ENCODE measurements around the gene CDK15.

Gene CDK15

DNA sequence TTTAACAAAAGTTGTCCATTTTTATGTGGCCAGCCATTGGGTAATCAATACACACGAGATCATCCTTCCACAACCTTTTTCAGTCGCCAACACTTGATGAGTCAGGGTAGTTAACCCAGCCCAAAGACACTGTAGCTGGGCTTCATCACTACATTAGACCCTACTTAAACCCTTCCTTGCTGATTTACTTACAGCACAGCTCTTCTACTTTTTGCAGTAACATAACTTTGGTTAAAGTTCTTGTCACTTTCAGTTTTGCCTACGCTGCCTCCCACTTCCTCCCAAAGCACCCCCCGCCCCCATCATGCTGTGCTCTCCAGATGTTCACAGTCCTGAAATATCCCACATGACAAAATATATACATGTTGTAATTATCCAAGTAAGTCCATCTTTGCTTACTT is 103.6 kb downstream of the CDK15 start:
- DNase-seq (ENCODE audit: low read depth): no peak

DNA sequence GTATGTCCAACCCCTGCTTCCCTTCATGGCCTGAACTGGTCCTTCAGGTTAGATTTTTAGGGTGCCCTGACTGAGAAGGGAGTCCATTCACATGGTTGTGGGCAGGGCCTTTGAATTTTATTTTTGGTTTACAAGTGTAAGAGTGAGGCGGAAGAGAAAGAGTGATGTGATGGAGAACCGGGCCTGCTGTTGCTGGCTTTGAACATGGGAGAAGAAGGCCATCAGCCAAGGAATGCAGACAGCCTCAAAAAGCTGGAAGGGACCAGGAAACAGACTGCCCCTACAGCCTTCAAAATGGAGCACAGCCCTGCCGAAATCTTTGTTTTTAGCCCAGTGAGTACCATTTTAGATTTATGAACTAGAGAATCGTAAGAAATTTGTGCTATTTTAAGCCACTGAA is 105.0 kb downstream of the CDK15 start:
- DNase-seq (ENCODE audit: low read depth): no peak

DNA sequence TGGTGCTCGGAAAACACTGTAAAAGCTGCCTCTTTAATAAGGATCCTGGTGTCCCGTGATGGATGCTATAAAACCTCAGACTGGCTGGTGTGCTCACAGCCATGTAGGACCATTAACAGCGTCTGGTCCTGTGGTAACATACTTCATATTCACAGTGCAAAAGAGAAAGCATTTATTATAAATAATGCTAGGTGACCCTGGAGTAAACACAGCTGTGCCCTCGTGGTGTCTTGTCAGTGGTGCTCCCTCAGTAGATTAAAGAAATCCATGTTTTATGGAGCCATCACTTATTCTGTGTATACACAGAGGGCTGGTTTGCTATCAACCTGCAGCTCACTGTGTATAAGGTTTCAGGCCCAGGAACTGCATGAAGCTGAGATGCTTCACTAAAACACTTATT is 106.9 kb downstream of the CDK15 start:
- DNase-seq (ENCODE audit: low read depth): no peak

DNA sequence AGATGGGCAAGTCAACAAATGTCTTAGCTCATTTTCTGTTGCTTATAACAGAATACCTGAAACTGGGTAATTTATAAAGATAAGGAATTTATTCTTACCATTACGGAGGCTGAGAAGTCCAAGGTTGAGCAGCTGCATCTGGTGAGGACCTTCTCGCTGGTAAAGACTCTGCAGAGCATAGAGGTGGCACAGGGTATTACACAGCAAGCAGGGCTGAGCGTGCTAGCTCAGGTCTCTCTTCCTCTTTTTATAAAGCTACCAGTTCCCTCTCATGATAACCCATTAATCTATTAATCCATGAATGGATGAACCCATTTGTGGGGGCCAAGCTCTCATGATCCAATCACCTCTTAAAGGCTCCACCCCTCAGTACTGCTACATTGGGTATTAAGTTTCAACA is 109.1 kb downstream of the CDK15 start:
- DNase-seq (ENCODE audit: low read depth): no peak

DNA sequence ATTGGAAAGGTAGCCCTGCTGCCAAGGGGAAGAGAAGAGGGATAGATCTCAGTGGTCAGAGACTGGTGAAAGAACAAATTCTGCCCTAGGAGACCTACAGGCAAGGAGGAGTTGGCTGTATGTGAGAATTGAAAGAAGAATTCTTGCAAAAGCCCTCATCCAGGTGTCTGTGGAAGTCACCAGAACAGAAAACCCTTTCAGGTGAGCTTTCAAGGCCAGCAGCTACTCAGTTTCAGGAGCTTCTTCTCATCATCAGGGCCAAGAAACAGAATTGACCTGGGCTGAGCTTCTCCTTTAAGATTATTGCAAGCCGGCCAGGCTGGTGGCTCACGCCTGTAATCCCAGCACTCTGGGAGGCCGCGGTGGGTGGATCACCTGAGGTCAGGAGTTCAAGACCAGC is 110.2 kb downstream of the CDK15 start:
- DNase-seq (ENCODE audit: low read depth): no peak

DNA sequence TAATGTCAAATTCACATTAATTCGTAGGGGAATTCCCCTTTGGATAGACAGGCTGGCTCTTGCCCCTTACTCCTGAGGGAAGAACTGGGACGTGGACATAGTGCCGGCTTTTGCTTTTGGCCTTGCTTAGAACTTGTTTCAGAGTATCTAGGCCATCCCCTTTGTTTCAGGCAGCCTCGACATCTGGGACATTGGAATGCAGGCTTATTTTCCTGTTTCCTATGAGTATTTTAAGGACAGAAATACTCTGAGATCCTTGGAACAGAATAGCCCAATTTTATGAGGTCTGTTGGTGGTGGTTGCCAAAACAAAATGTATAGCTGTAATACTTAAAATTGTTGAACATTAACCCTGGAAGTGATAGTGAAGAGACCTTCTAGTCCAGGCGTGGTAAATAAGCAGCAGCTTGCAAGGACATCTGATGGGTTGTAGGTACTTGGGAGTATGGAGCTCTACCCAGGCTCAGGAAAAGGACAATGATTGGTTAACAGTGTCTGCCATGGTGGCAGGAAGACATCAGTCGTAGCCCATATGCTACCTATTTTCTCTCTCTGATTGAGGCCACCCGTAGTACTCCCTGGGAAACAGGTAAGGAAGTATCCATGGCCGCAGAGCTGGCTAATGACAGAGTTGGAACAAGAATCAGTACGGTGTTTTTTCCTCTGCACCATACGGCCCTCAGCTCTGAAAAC is 112.4 kb downstream of the CDK15 start:
- no peak for DNase-seq (ENCODE audit: low read depth)

DNA sequence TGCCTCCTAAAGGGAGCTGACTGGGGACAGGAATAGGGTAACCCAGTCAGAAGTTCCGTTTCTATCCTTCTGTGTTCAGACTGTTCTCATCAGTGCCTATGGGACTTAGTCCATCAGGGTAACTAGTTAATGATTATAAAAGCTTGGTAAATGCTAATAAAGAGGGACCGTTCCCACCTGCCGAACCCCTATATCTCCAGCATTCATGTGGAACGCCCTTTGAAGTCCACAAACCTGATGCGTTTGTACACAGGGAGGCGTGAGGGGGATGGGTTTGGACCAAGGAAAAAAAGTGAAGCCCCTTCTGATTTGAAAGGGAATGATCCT is 112.9 kb downstream of the CDK15 start:
- no peak for DNase-seq (ENCODE audit: low read depth)

DNA sequence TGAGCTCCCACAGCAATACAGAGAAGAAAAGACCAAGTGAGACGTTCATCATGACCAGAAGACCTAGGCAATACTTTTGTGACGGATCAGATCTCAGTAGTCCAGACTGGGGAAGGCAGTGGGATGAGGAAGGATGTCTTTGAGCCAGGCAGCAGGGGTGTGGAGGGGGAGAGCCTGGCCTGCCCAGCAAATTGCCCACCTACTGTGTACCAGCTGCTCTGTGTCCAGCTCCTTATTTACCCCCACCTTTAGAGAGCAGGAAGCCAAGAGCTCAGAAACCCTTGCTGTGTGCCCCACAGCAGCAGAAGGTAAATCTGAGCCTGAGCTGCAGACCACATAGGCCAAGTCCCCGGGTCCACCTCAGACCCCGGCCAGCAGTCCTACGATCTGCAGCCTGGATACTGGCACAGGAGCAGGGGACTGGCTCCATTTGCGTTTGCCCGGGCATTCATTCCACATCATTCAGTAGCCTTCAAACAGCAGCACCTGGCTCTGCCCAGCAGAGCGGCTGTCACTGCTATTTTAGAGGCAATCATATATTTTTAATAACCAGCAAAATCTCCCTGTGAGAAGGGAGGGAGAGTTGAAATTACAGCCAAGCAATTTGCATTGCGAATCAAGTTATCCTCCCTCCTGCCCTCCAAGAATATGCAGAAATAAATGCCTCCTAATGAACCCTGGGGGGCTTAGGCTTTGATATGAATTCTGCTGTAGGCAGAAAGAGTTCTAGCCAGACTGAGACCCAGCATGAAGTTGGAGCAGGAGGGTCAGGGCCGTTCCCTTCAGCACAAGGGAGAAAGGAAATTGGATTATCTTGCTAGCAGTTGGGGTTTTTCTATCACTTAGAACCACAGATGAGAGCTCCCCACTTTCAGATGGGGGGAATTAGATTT is 117.3 kb downstream of the CDK15 start:
- DNase-seq (ENCODE audit: low read depth): no peak

DNA sequence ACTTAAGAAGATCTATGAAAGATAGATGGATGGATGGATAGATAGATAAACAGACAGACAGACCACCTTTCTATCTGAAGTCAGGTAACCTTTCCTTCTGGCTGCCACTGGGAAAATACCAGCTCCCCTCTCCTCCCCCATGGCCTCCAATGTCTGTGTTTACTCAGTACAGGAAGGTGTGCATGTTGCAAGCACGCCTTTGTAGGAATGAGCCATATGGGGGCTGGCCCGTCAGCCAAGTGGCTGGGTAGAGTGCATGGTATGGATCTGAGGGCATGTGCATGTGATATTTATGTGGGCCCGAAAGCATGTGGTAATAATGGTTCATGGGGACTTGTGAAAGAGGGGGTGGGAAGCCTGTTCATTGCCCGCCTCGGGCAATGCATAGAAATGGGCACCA is 118.1 kb downstream of the CDK15 start:
- DNase-seq (ENCODE audit: low read depth): no peak

DNA sequence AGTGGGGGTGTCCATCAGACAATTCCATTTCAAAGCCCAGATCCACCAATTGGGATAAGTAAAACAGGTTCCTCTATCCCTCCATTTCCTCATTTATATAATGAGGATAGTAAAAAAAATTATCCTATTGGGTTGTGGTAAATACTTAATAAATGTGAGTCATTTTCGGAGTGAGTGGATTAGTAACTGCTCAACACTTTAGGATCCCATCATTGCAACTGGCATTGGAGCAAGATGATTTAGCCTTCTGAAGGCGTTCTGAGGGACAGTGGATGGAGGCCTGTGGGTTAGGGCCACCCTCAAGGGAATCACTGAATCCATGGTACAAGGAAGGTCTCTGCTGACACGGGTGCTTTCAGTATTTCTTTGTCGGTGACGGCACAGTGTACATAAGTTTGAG is 118.7 kb downstream of the CDK15 start:
- DNase-seq (ENCODE audit: low read depth): no peak

DNA sequence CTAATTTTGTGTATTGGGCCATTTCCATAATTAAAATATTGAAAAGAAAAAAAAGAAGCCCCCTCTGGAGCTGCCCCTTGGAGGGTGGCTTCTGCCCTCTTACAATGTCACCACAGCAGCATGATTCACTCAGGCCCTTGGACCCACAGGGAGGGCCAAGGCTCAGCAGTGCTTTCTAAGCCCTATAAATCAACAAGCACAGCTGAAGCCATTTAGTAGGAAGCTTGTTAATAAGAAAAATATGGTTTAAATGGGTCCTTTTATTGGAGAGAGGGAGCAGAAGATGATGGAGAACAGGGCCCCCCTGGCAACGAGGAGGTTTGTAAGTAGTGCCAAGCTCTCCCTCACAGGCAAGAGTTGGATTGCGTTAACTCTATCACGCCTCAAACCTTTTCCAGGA is 119.7 kb downstream of the CDK15 start:
- no peak for DNase-seq (ENCODE audit: low read depth)

DNA sequence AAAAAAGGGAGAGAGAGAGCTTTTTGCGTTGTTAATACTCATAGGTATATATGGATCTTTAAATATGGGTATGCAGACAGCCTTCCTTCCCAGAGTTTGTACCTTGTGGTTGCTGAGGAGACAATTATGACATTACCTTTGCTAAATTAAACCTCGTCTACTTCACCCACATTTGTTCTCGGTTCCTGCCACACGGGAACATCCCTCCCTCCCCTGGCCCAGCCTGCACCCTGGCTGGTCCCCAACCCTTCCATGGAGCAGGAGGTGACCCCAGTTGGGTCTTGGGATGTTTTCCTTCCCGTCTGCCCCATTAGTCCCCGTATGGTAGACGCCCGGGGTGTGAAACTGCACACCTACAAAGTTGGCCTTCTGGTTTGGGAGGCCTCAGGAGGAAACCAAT is 122.0 kb downstream of the CDK15 start:
- no peak for DNase-seq (ENCODE audit: low read depth)

DNA sequence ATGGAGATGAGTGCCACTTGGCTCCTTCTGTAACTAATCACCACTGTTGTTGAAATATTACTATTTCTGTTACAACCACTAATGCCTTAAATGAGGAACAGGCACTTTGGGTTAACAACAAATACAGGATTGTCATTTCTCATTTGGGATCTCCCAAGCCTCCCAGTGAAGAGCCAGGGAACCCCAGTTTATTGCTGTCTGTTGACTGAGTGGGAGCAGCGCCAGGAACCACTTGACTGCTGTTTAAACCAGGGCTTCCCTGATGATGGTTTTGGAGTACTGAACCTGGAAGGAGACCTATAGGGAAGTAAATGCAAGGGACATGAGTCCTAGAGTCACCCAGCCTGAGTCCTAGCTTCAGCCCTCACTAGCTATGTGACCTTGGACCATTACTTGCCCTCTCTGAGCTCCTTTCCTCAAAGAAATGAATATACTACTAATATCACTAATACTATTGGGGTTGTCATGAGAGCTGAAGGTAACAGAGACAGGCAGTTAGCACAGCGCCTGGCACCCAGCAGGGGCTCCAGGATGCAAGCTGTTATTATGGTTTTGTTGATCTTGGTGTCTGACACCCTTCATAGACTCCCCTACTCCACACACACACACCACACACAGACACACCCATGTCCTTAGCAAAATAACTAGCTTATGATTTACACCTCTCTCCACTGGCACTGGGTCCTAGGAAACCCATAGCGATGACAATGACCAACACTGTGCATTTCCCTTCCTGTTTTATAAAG is 123.1 kb downstream of the CDK15 start:
- DNase-seq (ENCODE audit: low read depth): no peak

DNA sequence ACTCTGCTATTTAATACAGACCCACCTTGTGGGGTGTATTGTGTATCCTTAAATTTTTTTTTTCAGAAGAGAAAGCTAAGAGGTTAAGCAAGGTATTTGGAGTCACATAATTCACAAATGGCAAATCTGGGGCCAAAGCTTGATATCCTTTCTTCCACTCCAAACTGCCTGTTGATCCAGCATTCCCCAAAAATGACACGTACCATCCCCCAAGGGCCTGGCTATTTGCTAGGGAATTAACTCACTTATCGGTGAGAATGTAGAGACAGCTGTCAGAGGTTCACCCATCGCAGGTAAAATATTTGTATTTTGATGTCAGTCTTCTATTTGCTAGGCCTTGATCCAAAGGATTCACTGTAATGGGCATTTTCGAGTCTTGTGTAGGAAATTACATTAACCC is 123.7 kb downstream of the CDK15 start:
- no peak for DNase-seq (ENCODE audit: low read depth)

DNA sequence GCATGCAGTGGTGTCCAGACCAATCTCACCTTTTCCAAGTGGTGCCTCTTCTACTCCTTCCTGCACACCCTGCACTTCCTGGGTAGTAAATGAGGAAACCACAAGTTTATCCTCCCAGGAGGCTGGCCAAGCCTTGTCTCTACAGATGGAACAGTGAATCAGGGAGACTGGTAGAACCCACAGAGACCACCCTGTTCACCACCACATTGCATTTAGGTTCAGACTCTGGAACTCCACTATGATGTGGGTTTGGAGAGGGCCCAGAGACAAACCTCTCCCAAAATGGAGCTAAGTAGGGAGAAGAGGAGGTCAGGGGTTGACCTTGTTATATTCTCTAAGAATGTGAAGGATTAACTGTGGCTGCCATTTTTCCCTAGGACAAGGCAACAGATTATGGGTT is 124.5 kb downstream of the CDK15 start:
- DNase-seq (ENCODE audit: low read depth): no peak

DNA sequence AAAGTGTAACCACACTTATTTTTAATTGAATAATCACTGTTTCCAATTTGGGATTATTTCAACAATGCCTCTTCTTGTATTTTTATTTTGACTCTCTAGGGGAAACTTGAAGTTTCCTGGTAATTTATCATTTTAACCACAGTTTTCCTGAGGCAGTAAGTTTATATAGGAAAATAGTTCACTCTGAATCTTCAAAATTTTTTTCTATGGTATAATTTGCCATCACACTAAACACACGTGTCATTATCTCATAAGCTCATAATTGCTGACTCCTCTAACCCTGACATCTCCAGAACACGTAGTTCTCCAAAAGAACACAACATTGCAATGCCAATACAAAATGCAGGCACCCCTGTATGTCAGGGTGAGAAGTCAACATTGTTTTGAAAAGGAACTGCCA is 125.1 kb downstream of the CDK15 start:
- no peak for DNase-seq (ENCODE audit: low read depth)

DNA sequence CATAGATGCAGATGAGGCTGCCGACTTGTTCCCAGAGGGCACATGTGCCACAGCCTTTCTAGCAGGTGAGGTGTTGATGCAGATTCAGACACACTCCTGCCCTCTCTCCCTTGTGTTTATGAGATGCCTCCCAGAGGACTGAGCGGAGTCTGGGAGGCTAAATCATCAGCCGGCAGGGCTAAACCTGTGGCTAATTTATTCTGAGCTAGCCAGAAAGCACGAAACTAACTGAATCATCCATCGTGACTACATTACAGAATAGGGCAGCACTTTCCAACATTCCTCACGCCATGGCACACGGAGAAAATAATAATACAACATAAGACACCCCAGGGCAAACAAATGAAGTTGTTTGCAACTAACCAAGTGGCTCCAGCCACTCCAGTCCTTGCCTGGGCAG is 125.6 kb downstream of the CDK15 start:
- DNase-seq (ENCODE audit: low read depth): no peak

DNA sequence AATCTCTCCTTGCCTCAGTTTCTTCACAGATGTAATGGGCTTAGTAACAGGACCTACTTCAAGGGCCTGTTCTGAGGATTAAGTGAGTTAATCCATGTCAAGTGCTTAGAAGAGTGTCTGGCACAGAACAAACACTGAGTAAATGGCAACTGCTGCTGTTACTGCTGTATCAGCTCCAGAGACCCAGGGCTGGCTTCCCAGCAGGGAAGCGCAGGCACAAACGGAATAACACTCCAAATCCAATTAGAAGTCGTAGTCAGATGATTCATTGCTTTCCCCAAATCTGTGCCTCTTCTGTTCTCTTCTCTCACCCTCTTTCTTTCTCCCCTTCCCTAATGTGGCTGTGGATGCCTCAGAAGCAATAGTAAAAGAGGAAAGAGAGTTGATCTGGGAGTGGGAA is 126.2 kb downstream of the CDK15 start:
- DNase-seq (ENCODE audit: low read depth): no peak

DNA sequence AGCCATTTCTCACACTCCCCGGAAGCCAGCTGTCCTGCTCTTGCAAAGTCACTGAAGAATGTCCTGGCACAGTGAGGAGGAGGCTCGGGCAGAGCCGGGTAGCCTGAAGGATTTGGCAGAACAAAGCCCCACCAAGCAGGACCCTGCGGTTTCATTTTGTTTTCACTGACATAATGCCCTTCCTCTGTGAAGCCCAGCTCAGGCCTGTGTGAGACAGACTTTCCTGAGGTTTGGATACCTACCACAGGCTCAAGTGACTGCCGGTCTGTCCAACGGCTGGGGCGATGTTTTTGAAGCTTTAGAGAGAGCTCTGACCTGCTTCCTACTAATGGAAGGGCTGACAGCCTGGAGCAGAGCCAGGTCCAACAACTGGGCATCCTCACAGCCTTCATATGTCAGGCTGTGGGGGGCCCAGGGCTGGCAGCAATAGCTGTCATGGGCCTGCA is 127.5 kb downstream of the CDK15 start:
- no peak for DNase-seq (ENCODE audit: low read depth)

DNA sequence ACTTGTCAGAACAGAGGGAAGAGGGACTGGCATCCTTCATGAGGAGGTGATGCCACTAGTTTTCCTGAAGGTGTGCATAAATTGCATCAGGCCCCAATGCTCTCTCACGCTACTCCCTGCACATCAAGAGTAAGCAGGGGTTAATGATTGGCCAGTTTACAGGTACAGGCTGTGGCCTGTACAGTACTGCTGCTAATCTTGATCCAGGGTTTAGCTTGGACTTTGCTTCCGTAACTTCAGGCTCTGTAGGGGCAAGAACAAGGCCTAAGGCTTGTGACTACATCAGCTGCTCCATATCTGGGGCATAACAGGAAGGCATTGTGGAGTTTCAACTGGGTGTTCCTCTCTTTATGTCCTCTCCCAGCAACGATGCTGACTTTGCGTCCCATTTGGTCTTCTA is 130.5 kb downstream of the CDK15 start:
- DNase-seq (ENCODE audit: low read depth): no peak

DNA sequence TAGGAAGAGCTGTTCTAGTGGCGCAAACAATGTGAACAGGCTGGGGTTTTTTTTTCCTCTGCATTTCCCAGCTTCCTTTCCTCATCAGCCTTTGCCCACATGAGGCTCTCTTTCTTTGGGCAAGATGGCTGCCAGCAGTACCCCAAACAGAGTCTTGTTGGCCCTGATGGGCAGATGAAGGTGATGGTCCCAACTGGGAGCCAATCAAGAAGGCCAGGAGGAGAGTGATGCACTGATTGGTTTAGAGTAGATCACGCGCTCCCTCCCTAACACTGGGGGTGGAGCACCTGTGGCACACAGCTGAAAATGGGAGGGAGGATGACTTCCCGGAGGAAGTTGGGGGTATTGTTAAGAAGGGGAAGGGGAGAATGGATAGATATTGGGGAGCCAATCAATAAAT is 131.0 kb downstream of the CDK15 start:
- DNase-seq (ENCODE audit: low read depth): no peak

DNA sequence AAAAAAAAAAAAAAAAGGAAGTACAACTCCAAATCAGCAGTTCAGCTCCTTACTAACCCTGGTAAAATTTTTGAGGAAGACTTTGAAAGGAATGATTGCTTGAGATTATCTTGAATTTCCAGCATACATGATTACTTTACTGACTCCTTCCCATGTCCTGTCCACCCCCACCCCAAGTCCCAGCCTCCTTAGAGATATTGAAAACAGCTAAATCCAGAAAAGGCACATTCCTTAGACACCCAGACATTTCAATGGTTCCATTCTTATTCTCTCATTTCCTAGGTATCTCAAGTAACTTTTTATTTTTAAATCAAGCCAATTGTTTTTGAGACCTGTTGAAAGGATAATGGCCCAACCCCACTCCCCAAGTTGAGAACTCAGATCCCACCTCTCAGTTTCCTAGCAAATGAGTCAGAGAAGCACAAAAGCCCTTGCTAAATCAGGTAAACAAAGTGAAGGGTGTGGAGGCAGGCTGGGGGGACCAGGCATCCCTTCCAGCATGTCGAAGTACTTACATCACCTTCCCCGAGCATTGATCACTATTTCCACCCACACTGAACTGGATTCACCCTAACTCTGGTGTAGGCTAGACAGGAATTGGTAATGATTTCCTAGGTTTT is 131.9 kb downstream of the CDK15 start:
- no peak for DNase-seq (ENCODE audit: low read depth)

DNA sequence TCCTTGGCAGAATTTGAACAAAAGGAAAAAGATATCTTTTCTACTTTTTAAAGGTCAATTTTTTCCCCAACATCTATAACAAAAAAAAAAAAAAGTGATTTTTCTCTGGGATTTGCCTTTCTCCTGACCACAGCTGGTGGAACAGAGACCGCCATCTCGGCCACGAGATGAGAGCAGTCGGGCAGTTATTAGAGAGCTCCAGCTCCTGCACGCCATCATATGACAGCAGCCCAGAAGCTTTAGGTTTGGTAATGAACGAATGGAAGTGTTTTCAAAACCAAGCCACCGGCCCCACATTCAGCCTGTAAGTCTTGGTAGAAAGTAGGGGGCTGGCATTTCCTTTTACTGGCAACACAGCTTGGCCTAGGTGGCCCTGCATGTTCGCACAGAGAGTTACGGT is 132.4 kb downstream of the CDK15 start:
- no peak for DNase-seq (ENCODE audit: low read depth)

Measured in stimulated activated CD4-positive, alpha-beta T cell treated with anti-CD3 and anti-CD28 coated beads, Interleukin-2, amount 100 ng/mL, for 4 hours (primary cell).